ENCODE data around the gene BEX3.

The BEX3 gene

GRCh38 chrX:103423955-103424638 lies 47.8 kb downstream of the BEX3 start:
- DNase-seq (ENCODE audit: low spot score) = no peak

Data from hepatic stellate cell (primary cell).